Trophoblast cell (in vitro differentiated cells and primary cell): ENCODE data around the gene NLRC5.

Source experiments
- DNase-seq, 2 donors: peaks; one replicate each; pipeline ENCODE4 v3.0.0-alpha.2; 2016
- H2AFZ ChIP-seq: 2 replicates; pipeline ENCODE4 v1.6.1; 2013; ENCODE audit warnings: low read length, moderate library complexity, mild to moderate bottlenecking; ENCODE audit not compliant: insufficient read depth, poor library complexity
- H2AK5ac ChIP-seq: 2 replicates; pipeline ENCODE4 v1.6.1; 2013; ENCODE audit warnings: mild to moderate bottlenecking, low read length
- H2BK120ac ChIP-seq: 2 replicates; pipeline ENCODE4 v1.6.1; 2013; ENCODE audit warnings: low read length, mild to moderate bottlenecking, moderate library complexity; ENCODE audit not compliant: insufficient read depth, poor library complexity
- H2BK12ac ChIP-seq: 2 replicates; pipeline ENCODE4 v1.6.1; 2013; ENCODE audit warnings: mild to moderate bottlenecking, low read length, moderate library complexity
- H2BK5ac ChIP-seq: 2 replicates; pipeline ENCODE4 v1.6.1; 2013; ENCODE audit warnings: low read length, low read depth, moderate library complexity, mild to moderate bottlenecking; ENCODE audit not compliant: poor library complexity
- H3K14ac ChIP-seq: 2 replicates; pipeline ENCODE4 v1.6.1; 2013; ENCODE audit warnings: mild to moderate bottlenecking, low read length
- H3K18ac ChIP-seq: 2 replicates; pipeline ENCODE4 v1.6.1; 2013; ENCODE audit warnings: mild to moderate bottlenecking, low read length
- H3K23ac ChIP-seq: 2 replicates; pipeline ENCODE4 v1.6.1; 2013; ENCODE audit warnings: low read length
- H3K27ac ChIP-seq: 2 replicates; pipeline ENCODE4 v1.5.1; 2013; ENCODE audit warnings: low read depth, mild to moderate bottlenecking, inconsistent platforms, low read length, moderate library complexity
- H3K27me3 ChIP-seq: 2 replicates; pipeline ENCODE4 v1.6.1; 2013; ENCODE audit warnings: inconsistent platforms, mild to moderate bottlenecking, low read length, moderate library complexity; ENCODE audit not compliant: insufficient read depth
- H3K36me3 ChIP-seq, 2 experiments: 1 replicate in 1 of 2; 2 replicates in 1 of 2; pipeline ENCODE4 v1.6.1; 2013; ENCODE audit warnings: low read length in 2 of 2, mild to moderate bottlenecking in 2 of 2, moderate library complexity in 1 of 2; ENCODE audit not compliant: insufficient read depth in 2 of 2, control insufficient read depth in 1 of 2
- H3K4ac ChIP-seq: 2 replicates; pipeline ENCODE4 v1.6.1; 2013; ENCODE audit warnings: low read depth, mild to moderate bottlenecking, low read length, moderate library complexity
- H3K4me1 ChIP-seq, 2 experiments: 1 replicate in 1 of 2; 2 replicates in 1 of 2; pipeline ENCODE4 v1.6.1; 2013; ENCODE audit warnings: low read length in 2 of 2, mild to moderate bottlenecking in 2 of 2, moderate library complexity in 1 of 2; ENCODE audit not compliant: insufficient read depth in 2 of 2, control insufficient read depth in 1 of 2
- H3K4me2 ChIP-seq: 2 replicates; pipeline ENCODE4 v1.6.1; 2013; ENCODE audit warnings: inconsistent platforms, mild to moderate bottlenecking, low read length, moderate library complexity
- H3K4me3 ChIP-seq: 2 replicates; pipeline ENCODE4 v1.5.1; 2013; ENCODE audit warnings: mild to moderate bottlenecking, low read depth, low read length, inconsistent platforms
- H3K79me1 ChIP-seq: one replicate; pipeline ENCODE4 v1.6.1; 2013; ENCODE audit warnings: low read length
- H3K79me2 ChIP-seq: 2 replicates; pipeline ENCODE4 v1.6.1; 2013; ENCODE audit warnings: low read length, mild to moderate bottlenecking; ENCODE audit not compliant: control insufficient read depth, insufficient read depth, poor library complexity
- H3K9ac ChIP-seq: 2 replicates; pipeline ENCODE4 v1.6.1; 2013; ENCODE audit warnings: mild to moderate bottlenecking, low read length
- H3K9me3 ChIP-seq: 2 replicates; pipeline ENCODE4 v1.6.1; 2013; ENCODE audit warnings: low read depth, mild to moderate bottlenecking, control low read depth, inconsistent platforms, low read length; ENCODE audit not compliant: insufficient read depth
- H4K12ac ChIP-seq: 2 replicates; pipeline ENCODE4 v1.6.1; 2013; ENCODE audit warnings: low read depth, mild to moderate bottlenecking, low read length, moderate library complexity
- H4K8ac ChIP-seq: 2 replicates; pipeline ENCODE4 v1.6.1; 2013; ENCODE audit warnings: low read depth, mild to moderate bottlenecking, low read length, moderate library complexity
- H4K91ac ChIP-seq: one replicate; pipeline ENCODE4 v1.6.1; 2013; ENCODE audit warnings: low read depth, mild to moderate bottlenecking, low read length, moderate library complexity
- WGBS: extraction: QIAGEN DNeasy Blood & Tissue Kit; methylation state at CpG from one replicate; pipeline ENCODE4 v1.1.7; 2013; ENCODE audit warnings: missing lambda C conversion rate; ENCODE audit not compliant: insufficient read length, insufficient coverage; ENCODE audit errors: extremely low coverage; 5-methylcytosine and 5-hydroxymethylcytosine counted together

NLRC5 gene

DNA sequence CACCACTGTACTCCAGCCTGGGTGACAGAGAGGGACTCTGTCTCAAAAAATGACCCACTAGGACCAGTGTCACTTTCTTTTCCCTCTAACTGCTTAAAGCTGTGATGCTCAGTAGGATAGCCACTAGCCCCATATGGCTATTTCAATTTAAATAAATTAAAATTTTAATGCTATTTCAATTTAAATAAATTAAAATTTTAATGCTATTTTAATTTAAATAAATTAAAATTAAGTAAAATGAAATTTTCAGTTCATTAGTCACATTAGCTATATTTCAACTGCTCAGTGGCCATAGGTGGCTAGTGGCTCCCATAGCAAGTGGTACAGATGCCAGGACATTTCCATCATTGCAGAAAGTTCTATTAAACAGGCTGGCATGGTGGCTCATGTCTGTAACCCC is 43.0 kb downstream of the NLRC5 start:
- H2BK12ac ChIP-seq = no peak overlapping the region
- no peak overlapping the region for H4K8ac ChIP-seq
- DNase-seq = no peak
- H4K91ac ChIP-seq = no peak overlapping the region
- H3K79me1 ChIP-seq = no peaks in the 10 kb centered on the region
- no peak overlapping the region for H3K4ac ChIP-seq
- H3K27me3 ChIP-seq = no peaks in the 10 kb centered on the region
- H3K14ac ChIP-seq = no peak overlapping the region
- no peak overlapping the region for H2BK5ac ChIP-seq
- H2AFZ ChIP-seq = no peak overlapping the region
- no peak overlapping the region for H3K9ac ChIP-seq
- peaks cover 1 to 8% of the 10 kb centered on the region in 2 experiments for H3K4me1 ChIP-seq
- H4K12ac ChIP-seq = no peak overlapping the region
- H3K79me2 ChIP-seq = no peaks in the 10 kb centered on the region
- no peak overlapping the region for H3K23ac ChIP-seq
- no peak overlapping the region for H3K4me3 ChIP-seq
- H2BK120ac ChIP-seq = no peak overlapping the region
- H3K18ac ChIP-seq = no peak overlapping the region
- no peak overlapping the region for H3K4me2 ChIP-seq
- H3K27ac ChIP-seq = no peak overlapping the region
- no peaks in the 10 kb centered on the region for H3K36me3 ChIP-seq
- H2AK5ac ChIP-seq = no peak overlapping the region
- H3K9me3 ChIP-seq = peaks cover 1% of the 10 kb centered on the region

- H3K4me1 ChIP-seq = peaks cover 1 to 8% of the 10 kb centered on the region in 2 experiments
- H2BK12ac ChIP-seq = no peak overlapping the region
- no peak overlapping the region for H3K14ac ChIP-seq
- H2BK5ac ChIP-seq = no peak overlapping the region
- H3K36me3 ChIP-seq = no peaks in the 10 kb centered on the region
- no peaks in the 10 kb centered on the region for H3K27me3 ChIP-seq
- no peaks in the 10 kb centered on the region for H3K79me1 ChIP-seq
- DNase-seq = no peak
- no peak overlapping the region for H4K8ac ChIP-seq
- no peak overlapping the region for H2AFZ ChIP-seq
- H4K91ac ChIP-seq = no peak overlapping the region
- H3K27ac ChIP-seq = no peak overlapping the region
- no peak overlapping the region for H3K4me2 ChIP-seq
- H4K12ac ChIP-seq = no peak overlapping the region
- no peaks in the 10 kb centered on the region for H3K79me2 ChIP-seq
- H2AK5ac ChIP-seq = no peak overlapping the region
- H3K9ac ChIP-seq = no peak overlapping the region
- H3K9me3 ChIP-seq = peaks cover 1% of the 10 kb centered on the region
- H3K23ac ChIP-seq = no peak overlapping the region
- no CpG with 5 or more reads among the region's 5 CpGs for WGBS
- H3K4ac ChIP-seq = no peak overlapping the region
- H3K18ac ChIP-seq = no peak overlapping the region
- H2BK120ac ChIP-seq = no peak overlapping the region
- no peak overlapping the region for H3K4me3 ChIP-seq
Measured at GRCh38 chr16:57032931-57033330, 43.6 kb downstream of the NLRC5 start.

DNA sequence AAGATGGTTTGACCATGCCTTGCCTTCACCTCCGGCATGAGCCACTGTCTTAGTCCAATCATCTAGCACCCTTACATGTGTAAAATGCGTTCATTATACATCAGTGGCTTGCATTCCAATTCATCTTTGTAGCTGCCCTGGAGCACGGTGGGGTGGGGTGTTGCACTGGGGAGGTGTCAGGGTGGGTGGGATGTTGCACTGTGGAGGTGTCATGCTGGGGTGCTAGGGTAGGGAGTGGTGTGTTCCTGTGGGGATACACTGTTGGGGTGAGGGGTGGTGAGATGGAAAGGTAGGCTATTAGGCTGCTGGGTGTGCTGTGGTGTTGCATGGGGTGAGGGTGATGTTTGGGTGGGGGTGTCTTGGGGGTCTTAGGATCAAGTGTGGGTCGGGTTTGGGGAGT is 47.0 kb downstream of the NLRC5 start:
- peaks cover 7% of the 10 kb centered on the region for H3K9me3 ChIP-seq
- WGBS = 100% methylated on average over 1 of the region's 4 CpGs

DNA sequence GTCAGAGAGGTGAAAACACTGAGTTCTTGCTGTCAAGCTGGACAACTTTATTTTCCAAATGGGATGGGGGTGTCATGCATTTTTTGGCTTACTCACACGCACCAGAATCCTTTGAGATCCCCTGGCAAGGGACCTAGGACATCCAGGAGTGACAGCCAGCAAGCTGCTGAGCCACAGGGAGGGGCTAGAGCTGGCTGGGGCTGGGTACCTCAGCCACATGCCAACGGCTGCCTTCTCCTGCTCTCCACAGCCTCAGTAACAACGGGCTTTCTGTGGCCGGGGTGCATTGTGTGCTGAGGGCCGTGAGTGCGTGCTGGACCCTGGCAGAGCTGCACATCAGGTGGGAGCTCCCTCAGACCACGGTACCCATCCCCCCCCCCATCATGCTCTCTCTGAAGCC is 47.6 kb downstream of the NLRC5 start:
- H3K79me1 ChIP-seq = no peaks in the 10 kb centered on the region
- H3K9ac ChIP-seq = no peak overlapping the region
- H3K36me3 ChIP-seq = no peaks in the 10 kb centered on the region
- H3K4me3 ChIP-seq = no peak overlapping the region
- no peak overlapping the region for H3K4me2 ChIP-seq
- no peak overlapping the region for H3K18ac ChIP-seq
- no CpG with 5 or more reads among the region's 7 CpGs for WGBS
- H4K12ac ChIP-seq = no peak overlapping the region
- peaks cover 8% of the 10 kb centered on the region for H3K9me3 ChIP-seq
- no peak overlapping the region for H4K91ac ChIP-seq
- H3K27me3 ChIP-seq = no peaks in the 10 kb centered on the region
- no peak overlapping the region for H2AFZ ChIP-seq
- H2BK12ac ChIP-seq = no peak overlapping the region
- no peak for DNase-seq
- no peak overlapping the region for H3K23ac ChIP-seq
- no peaks in the 10 kb centered on the region for H3K79me2 ChIP-seq
- no peaks in the 10 kb centered on the region for H3K4me1 ChIP-seq
- no peak overlapping the region for H3K27ac ChIP-seq
- no peak overlapping the region for H2AK5ac ChIP-seq
- no peak overlapping the region for H2BK120ac ChIP-seq
- H2BK5ac ChIP-seq = no peak overlapping the region
- H3K14ac ChIP-seq = no peak overlapping the region
- no peak overlapping the region for H4K8ac ChIP-seq
- H3K4ac ChIP-seq = no peak overlapping the region

More for the DNA sequence above, 47.0 kb downstream of the NLRC5 start:
- Histone ChIP-seq H2AFZ (no peak overlapping the region), H3K36me3 (no peaks in the 10 kb centered on the region), H3K79me1 (no peaks in the 10 kb centered on the region), H2AK5ac (no peak overlapping the region), H3K4ac (no peak overlapping the region), H3K4me2 (no peak overlapping the region), H4K8ac (no peak overlapping the region), H3K27me3 (no peaks in the 10 kb centered on the region), H3K18ac (no peak overlapping the region), H2BK5ac (no peak overlapping the region), H4K91ac (no peak overlapping the region), H3K27ac (no peak overlapping the region), H3K4me1 (no peaks in the 10 kb centered on the region), H3K14ac (no peak overlapping the region), H3K9ac (no peak overlapping the region), H2BK120ac (no peak overlapping the region), H4K12ac (no peak overlapping the region), H3K79me2 (no peaks in the 10 kb centered on the region), H2BK12ac (no peak overlapping the region), H3K23ac (no peak overlapping the region), H3K4me3 (no peak overlapping the region)
- DNase-seq = no peak
